BE2C (cell line): ENCODE results near the gene YBX3.

Source experiments
- DNase-seq: peaks from one replicate; pipeline ENCODE4 v3.0.0-alpha.2; 2020
- H3K27me3 ChIP-seq: fragments of 250-450 bp; sonication (Bioruptor Pico); 2 replicates; pipeline ENCODE4 v1.5.1; 2020; ENCODE audit warnings: mild to moderate bottlenecking
- H3K36me3 ChIP-seq: fragments of 250-450 bp; sonication (Bioruptor Pico); 2 replicates; pipeline ENCODE4 v1.5.1; 2020; ENCODE audit warnings: mild to moderate bottlenecking
- H3K4me1 ChIP-seq: fragments of 250-450 bp; sonication (Bioruptor Pico); 2 replicates; pipeline ENCODE4 v1.5.1; 2020
- H3K4me3 ChIP-seq: 2 replicates; pipeline ENCODE4 v1.5.1; 2011; ENCODE audit warnings: low read depth, low read length
- H3K9me3 ChIP-seq: fragments of 250-450 bp; sonication (Bioruptor Pico); 2 replicates; pipeline ENCODE4 v1.5.1; 2020
- TF ChIP-seq, protein P1 (sequence below): IDR thresholded peaks from 2 replicates; pipeline ENCODE4 v1.5.1; 2012; ENCODE audit warnings: mild to moderate bottlenecking, low read depth, low read length

Gene YBX3

DNA sequence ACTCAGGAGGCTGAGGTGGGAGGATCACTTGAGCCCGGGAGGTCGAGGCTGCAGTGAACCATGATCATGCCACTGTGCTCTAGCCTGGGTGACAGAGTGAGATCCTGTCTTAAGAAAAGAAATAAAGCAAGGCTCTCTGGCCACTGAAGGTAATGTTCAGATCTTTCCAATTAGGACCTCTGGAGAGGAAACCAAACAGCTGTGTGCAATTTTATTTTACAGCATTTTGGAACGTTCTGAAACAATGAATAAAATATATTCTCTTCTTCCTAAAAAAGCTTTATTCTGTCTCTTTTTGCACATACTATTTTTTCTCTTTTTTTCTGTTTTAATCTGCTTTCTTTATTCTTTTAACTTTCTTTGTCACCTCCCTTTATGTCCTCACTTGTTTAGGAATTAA is 5.0 kb upstream of the YBX3 start:
- DNase-seq = no peak
- no peaks in the 10 kb centered on the region for H3K4me1 ChIP-seq
- no peaks in the 10 kb centered on the region for H3K36me3 ChIP-seq
- no peaks in the 10 kb centered on the region for H3K9me3 ChIP-seq
- peaks cover 66% of the 10 kb centered on the region for H3K27me3 ChIP-seq
- TF ChIP-seq, protein P1, sequence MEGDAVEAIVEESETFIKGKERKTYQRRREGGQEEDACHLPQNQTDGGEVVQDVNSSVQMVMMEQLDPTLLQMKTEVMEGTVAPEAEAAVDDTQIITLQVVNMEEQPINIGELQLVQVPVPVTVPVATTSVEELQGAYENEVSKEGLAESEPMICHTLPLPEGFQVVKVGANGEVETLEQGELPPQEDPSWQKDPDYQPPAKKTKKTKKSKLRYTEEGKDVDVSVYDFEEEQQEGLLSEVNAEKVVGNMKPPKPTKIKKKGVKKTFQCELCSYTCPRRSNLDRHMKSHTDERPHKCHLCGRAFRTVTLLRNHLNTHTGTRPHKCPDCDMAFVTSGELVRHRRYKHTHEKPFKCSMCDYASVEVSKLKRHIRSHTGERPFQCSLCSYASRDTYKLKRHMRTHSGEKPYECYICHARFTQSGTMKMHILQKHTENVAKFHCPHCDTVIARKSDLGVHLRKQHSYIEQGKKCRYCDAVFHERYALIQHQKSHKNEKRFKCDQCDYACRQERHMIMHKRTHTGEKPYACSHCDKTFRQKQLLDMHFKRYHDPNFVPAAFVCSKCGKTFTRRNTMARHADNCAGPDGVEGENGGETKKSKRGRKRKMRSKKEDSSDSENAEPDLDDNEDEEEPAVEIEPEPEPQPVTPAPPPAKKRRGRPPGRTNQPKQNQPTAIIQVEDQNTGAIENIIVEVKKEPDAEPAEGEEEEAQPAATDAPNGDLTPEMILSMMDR = no peak
- no peak overlapping the region for H3K4me3 ChIP-seq

DNA sequence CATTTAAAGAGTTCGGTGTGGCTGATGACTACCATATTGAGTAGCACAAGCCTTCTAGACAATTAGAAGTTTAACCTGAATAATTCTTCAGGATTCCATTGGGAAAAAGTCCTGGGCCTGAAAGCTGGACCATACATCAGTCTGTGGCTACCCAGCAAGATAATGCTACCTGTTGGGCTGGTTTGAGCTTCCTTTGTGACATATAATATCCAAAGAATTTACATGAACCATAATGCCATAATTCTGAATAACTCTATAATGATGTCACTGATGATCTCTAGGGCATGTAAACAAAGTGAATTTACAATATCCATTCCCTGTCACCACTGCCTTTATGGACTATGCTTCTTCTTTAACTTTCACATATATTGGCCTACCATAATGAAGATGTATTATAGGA is 3.8 kb upstream of the YBX3 start:
- no peaks in the 10 kb centered on the region for H3K4me1 ChIP-seq
- H3K36me3 ChIP-seq = no peaks in the 10 kb centered on the region
- no peaks in the 10 kb centered on the region for H3K9me3 ChIP-seq
- TF ChIP-seq, protein P1 = no peak
- peaks cover 66% of the 10 kb centered on the region for H3K27me3 ChIP-seq
- no peak overlapping the region for H3K4me3 ChIP-seq
- no peak for DNase-seq

DNA sequence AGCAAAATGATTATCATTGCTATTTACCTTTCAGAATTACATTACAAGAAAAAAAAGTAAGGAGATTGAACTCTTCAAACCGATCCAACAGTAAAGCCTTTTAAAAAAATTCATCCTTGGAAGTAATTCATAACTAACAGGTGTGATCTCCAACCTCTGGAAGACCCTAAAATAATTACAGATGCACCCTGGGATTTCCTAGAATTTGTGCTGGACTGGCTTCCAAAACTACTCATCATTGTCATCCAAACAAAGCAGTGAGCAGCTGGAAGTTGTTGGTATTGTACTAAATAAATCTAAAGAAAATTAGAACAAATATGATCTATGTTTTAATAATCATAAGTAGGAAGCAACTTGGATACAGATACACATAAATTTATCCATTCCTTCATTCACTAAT is 1.9 kb upstream of the YBX3 start:
- Histone ChIP-seq H3K27me3 (peaks cover 73% of the 10 kb centered on the region), H3K4me1 (no peaks in the 10 kb centered on the region), H3K4me3 (no peak overlapping the region), H3K36me3 (no peaks in the 10 kb centered on the region), H3K9me3 (no peaks in the 10 kb centered on the region)
- DNase-seq = no peak
- TF ChIP-seq, protein P1 = no peak

DNA sequence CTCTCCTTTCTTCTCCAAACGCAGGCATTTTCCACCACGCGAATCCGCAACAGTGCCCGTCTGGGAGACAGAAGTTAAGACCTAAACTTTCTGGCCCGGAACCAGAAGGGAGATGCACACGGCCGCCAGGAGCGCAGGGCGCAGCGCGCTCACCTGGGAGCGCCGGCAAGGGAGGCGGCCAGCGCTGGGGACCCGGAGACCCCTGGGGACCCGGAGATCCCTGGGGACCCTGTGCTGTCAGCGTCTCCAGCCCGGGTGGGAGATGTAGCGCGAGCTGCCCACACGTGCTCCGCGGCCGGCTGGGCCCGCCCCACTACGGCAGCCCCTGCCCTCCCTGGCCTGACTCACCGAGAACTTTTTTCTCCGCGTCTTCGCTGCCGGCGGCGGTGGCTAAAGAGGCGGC is 620 bp downstream of the YBX3 start:
- H3K9me3 ChIP-seq = no peaks in the 10 kb centered on the region
- DNase-seq = no peak
- no peak overlapping the region for H3K4me3 ChIP-seq
- no peaks in the 10 kb centered on the region for H3K4me1 ChIP-seq
- TF ChIP-seq, protein P1 = no peak
- no peaks in the 10 kb centered on the region for H3K36me3 ChIP-seq
- H3K27me3 ChIP-seq = peaks cover 88% of the 10 kb centered on the region

DNA sequence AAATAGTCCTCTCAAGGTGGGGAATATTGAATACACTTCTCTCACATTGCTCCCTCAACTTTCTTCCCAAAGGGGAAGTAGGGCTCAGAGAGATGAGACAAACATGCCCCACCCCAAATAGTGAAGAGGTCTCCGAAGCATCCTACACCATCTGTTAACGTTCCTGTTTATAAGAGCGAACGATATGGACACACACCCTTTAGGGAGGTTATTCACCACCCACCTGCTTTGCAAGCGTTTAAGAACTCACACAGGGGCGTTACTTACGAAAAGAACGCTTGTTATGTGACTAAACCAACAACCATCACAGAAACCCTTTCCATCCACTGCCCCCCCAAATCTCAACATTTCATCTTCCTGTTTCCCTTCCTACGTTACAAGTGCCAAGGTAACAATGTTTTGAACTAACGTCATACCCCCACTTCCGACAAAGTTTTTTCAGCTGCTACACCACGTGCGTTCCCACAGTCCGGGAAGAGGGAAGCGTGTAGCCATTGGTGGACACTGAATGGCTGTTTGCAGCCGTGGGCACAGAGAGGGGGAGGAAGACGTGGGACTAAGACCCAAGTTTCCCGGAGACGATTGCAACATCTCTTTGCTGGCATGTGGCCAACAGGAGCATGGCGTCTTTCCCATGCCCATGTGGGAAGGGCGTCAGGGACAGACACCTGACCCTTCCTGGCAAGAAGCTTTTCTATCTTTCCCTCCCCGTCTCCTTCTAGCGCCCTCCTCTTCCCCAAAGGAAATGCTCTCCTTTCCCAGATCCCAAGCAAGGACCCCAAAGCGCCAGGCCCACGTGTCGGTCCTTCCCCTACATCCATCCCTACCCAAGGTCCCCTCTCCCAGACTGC is 1.2 kb downstream of the YBX3 start:
- no peaks in the 10 kb centered on the region for H3K4me1 ChIP-seq

More for the DNA sequence above, 1.2 kb downstream of the YBX3 start:
- Histone ChIP-seq H3K36me3 (no peaks in the 10 kb centered on the region), H3K9me3 (no peaks in the 10 kb centered on the region), H3K27me3 (peaks cover 94% of the 10 kb centered on the region), H3K4me3 (no peak overlapping the region)
- no peak for DNase-seq
- TF ChIP-seq, protein P1 = no peak
